HG03135 (cell line): Measurements from ENCODE around the gene PCA3.

Experiments used
- ATAC-seq: cut with Tn5 transposase; IDR thresholded peaks from one replicate; pipeline ENCODE4 v1.9.1; 2021; ENCODE audit warnings: mild to moderate bottlenecking, moderate library complexity; ENCODE audit not compliant: unreplicated experiment

PCA3 gene

GRCh38 chr9:76756268-76756640, 8.0 kb upstream of the PCA3 start:
- no peak for ATAC-seq

GRCh38 chr9:76756941-76757673, 7.1 kb upstream of the PCA3 start:
- ATAC-seq: no peak

GRCh38 chr9:76758476-76758875, 5.8 kb upstream of the PCA3 start:
- no peak for ATAC-seq

GRCh38 chr9:76759732-76760131, 4.5 kb upstream of the PCA3 start:
- no peak for ATAC-seq

- no peak for ATAC-seq
Observed at GRCh38 chr9:76761448-76761847, 2.8 kb upstream of the PCA3 start.

GRCh38 chr9:76766126-76766525, 1.9 kb downstream of the PCA3 start:
- no peak for ATAC-seq

- no peak for ATAC-seq
Observed at GRCh38 chr9:76772686-76773445, 8.6 kb downstream of the PCA3 start.

GRCh38 chr9:76784881-76785280, 20.6 kb downstream of the PCA3 start:
- no peak for ATAC-seq

- ATAC-seq: no peak
Observed at GRCh38 chr9:76785501-76785900, 21.3 kb downstream of the PCA3 start.

GRCh38 chr9:76787677-76788076, 23.4 kb downstream of the PCA3 start:
- no peak for ATAC-seq

GRCh38 chr9:76789840-76790239, 25.6 kb downstream of the PCA3 start:
- ATAC-seq: no peak

GRCh38 chr9:76793784-76794431, 29.7 kb downstream of the PCA3 start:
- no peak for ATAC-seq

GRCh38 chr9:76796296-76796695, 32.1 kb downstream of the PCA3 start:
- ATAC-seq: no peak

GRCh38 chr9:76798527-76798926, 34.3 kb downstream of the PCA3 start:
- ATAC-seq: no peak

- ATAC-seq: no peak
Observed at GRCh38 chr9:76799473-76799872, 35.2 kb downstream of the PCA3 start.

GRCh38 chr9:76800901-76801300, 36.7 kb downstream of the PCA3 start:
- no peak for ATAC-seq

- no peak for ATAC-seq
Observed at GRCh38 chr9:76803083-76803482, 38.8 kb downstream of the PCA3 start.

GRCh38 chr9:76803762-76804161, 39.5 kb downstream of the PCA3 start:
- ATAC-seq: no peak

GRCh38 chr9:76808636-76809035, 44.4 kb downstream of the PCA3 start:
- no peak for ATAC-seq

- ATAC-seq: no peak
Observed at GRCh38 chr9:76810377-76810957, 46.2 kb downstream of the PCA3 start.

GRCh38 chr9:76812591-76812990, 48.4 kb downstream of the PCA3 start:
- no peak for ATAC-seq

- no peak for ATAC-seq
Observed at GRCh38 chr9:76817489-76817888, 53.3 kb downstream of the PCA3 start.
